Measurements from ENCODE around the gene C1QL1.

DNA sequence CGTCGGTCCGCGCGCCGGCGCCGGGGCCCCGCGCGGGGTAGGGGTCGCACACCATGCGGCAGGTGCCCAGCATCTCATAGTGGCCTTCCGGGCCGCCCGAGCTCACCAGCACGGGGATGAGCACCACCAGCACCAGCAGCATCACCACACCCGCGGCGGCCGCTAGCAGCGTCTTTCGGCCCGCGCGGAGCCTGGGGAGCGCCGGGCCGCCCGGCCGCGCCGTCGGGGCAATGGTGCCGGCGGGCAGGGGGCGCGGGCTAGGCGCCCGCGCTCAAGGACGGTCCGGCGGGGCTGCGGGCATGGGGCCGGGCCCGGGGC, 237 bp downstream of the C1QL1 start:
- TF ChIP-seq, protein P1, sequence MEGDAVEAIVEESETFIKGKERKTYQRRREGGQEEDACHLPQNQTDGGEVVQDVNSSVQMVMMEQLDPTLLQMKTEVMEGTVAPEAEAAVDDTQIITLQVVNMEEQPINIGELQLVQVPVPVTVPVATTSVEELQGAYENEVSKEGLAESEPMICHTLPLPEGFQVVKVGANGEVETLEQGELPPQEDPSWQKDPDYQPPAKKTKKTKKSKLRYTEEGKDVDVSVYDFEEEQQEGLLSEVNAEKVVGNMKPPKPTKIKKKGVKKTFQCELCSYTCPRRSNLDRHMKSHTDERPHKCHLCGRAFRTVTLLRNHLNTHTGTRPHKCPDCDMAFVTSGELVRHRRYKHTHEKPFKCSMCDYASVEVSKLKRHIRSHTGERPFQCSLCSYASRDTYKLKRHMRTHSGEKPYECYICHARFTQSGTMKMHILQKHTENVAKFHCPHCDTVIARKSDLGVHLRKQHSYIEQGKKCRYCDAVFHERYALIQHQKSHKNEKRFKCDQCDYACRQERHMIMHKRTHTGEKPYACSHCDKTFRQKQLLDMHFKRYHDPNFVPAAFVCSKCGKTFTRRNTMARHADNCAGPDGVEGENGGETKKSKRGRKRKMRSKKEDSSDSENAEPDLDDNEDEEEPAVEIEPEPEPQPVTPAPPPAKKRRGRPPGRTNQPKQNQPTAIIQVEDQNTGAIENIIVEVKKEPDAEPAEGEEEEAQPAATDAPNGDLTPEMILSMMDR (IDR thresholded peaks at IDR 0.05 in 4 of 5, conservative IDR thresholded peaks at IDR 0.05 in 1 of 5), result no peak
- no peak for TF ChIP-seq POLR2A (IDR thresholded peaks at IDR 0.05)

Measured in gastrocnemius medialis (tissue), 4 donors.